ENCODE data around the gene ATXN3L.
A peak's percentile ranks its signal among the peaks of the same experiment; 100 is the strongest.

ATXN3L gene

GRCh38 chrX:13319953-13320352, at the start of gene ATXN3L:
Gene ATXN3L, minus strand, starts transcription at chrX:13320053. Its CDS starts 119 bp downstream, at chrX:13319934.
- DNase-seq, result no peak

- DNase-seq, result no peak
These were observed 49.6 kb upstream of the ATXN3L start for GRCh38 chrX:13369256-13370030.

- no peak for DNase-seq
These were observed 48.1 kb upstream of the ATXN3L start for GRCh38 chrX:13367950-13368349.

- DNase-seq, result no peak
These were observed 46.8 kb upstream of the ATXN3L start for GRCh38 chrX:13366698-13367097.

GRCh38 chrX:13365161-13365560, 45.3 kb upstream of the ATXN3L start:
- no peak for DNase-seq

- no peak for DNase-seq
These were observed 44.5 kb upstream of the ATXN3L start for GRCh38 chrX:13364230-13364857.

GRCh38 chrX:13360146-13360545, 40.3 kb upstream of the ATXN3L start:
- peak; percentile 54 for DNase-seq

- peak; percentile 21 for DNase-seq
These were observed 38.1 kb upstream of the ATXN3L start for GRCh38 chrX:13357925-13358324.

GRCh38 chrX:13346646-13347045, 26.8 kb upstream of the ATXN3L start:
- no peak for DNase-seq

- DNase-seq, result no peak
These were observed 25.6 kb upstream of the ATXN3L start for GRCh38 chrX:13345438-13345837.

- DNase-seq, result no peak
These were observed 25.2 kb upstream of the ATXN3L start for GRCh38 chrX:13345037-13345436.

- no peak for DNase-seq
These were observed 21.7 kb upstream of the ATXN3L start for GRCh38 chrX:13341491-13342101.

- DNase-seq, result no peak
These were observed 20.4 kb upstream of the ATXN3L start for GRCh38 chrX:13340182-13340791.

- no peak for DNase-seq
These were observed 19.8 kb upstream of the ATXN3L start for GRCh38 chrX:13339607-13340006.

- no peak for DNase-seq
These were observed 19.2 kb upstream of the ATXN3L start for GRCh38 chrX:13338996-13339515.

- no peak for DNase-seq
These were observed 14.6 kb upstream of the ATXN3L start for GRCh38 chrX:13334491-13334890.

- no peak for DNase-seq
These were observed 10.6 kb upstream of the ATXN3L start for GRCh38 chrX:13330446-13330845.

GRCh38 chrX:13327666-13328065, 7.8 kb upstream of the ATXN3L start:
- no peak for DNase-seq

GRCh38 chrX:13323241-13323640, 3.4 kb upstream of the ATXN3L start:
- no peak for DNase-seq

- DNase-seq, result no peak
These were observed 2.5 kb downstream of the ATXN3L start for GRCh38 chrX:13317366-13317765.

GRCh38 chrX:13311560-13311959, 8.3 kb downstream of the ATXN3L start:
- no peak for DNase-seq

- no peak for DNase-seq
These were observed 10.2 kb downstream of the ATXN3L start for GRCh38 chrX:13309631-13310030.

- DNase-seq, result no peak
These were observed 12.8 kb downstream of the ATXN3L start for GRCh38 chrX:13307041-13307440.

All from right hindlimb (tissue), 1 donor.